Measurements from ENCODE around the gene FOXF2. TPM values are rescaled to one million over a fixed set of nuclear protein-coding genes. Genes with fewer than 3 reads are reported as not detected.
A peak's percentile ranks its signal among the peaks of the same experiment; 100 is the strongest.

Gene FOXF2
- total RNA-seq, 1 donor: 1.1 TPM

GRCh38 chr6:1382883-1383728, 6.3 kb upstream of the FOXF2 start:
- no peaks in the 10 kb centered on the region for H4K20me1 ChIP-seq (ENCODE audit: insufficient read depth, low read length)
- H3K27me3 ChIP-seq (ENCODE audit: insufficient read depth, low read length): peaks cover 81% of the 10 kb centered on the region
- no peaks in the 10 kb centered on the region for H3K36me3 ChIP-seq (ENCODE audit: insufficient read depth, low read length)
- no peak overlapping the region for H3K27ac ChIP-seq (ENCODE audit: low read depth, low read length)
- H3K79me2 ChIP-seq (ENCODE audit: insufficient read depth, low read length): no peaks in the 10 kb centered on the region
- no peaks in the 10 kb centered on the region for H3K4me1 ChIP-seq (ENCODE audit: insufficient read depth, low read length)
- H3K4me2 ChIP-seq (ENCODE audit: insufficient read depth, low read length): no peak overlapping the region
- H2AFZ ChIP-seq (ENCODE audit: low read length): no peak overlapping the region
- H3K4me3 ChIP-seq (ENCODE audit: insufficient read depth, low read length): no peak overlapping the region
- no peaks in the 10 kb centered on the region for H3K9me3 ChIP-seq (ENCODE audit: low read depth, low read length)
- peak; percentile 83 for DNase-seq (ENCODE audit: insufficient read length, low spot score, missing footprints)
- no peak for TF ChIP-seq CTCF (IDR thresholded peaks at IDR 0.05; ENCODE audit: extremely low read depth, low read depth, low read length)

- H3K4me1 ChIP-seq (ENCODE audit: insufficient read depth, low read length): no peaks in the 10 kb centered on the region
- H3K4me2 ChIP-seq (ENCODE audit: insufficient read depth, low read length): no peak overlapping the region
- H4K20me1 ChIP-seq (ENCODE audit: insufficient read depth, low read length): no peaks in the 10 kb centered on the region
- no peak overlapping the region for H3K4me3 ChIP-seq (ENCODE audit: insufficient read depth, low read length)
- TF ChIP-seq CTCF (IDR thresholded peaks at IDR 0.05; ENCODE audit: extremely low read depth, low read depth, low read length): no peak
- H3K27ac ChIP-seq (ENCODE audit: low read depth, low read length): no peak overlapping the region
- no peaks in the 10 kb centered on the region for H3K79me2 ChIP-seq (ENCODE audit: insufficient read depth, low read length)
- DNase-seq (ENCODE audit: insufficient read length, low spot score, missing footprints): peak; percentile 82
- H3K9me3 ChIP-seq (ENCODE audit: low read depth, low read length): no peaks in the 10 kb centered on the region
- no peak overlapping the region for H2AFZ ChIP-seq (ENCODE audit: low read length)
- H3K36me3 ChIP-seq (ENCODE audit: insufficient read depth, low read length): no peaks in the 10 kb centered on the region
- peaks cover 81% of the 10 kb centered on the region for H3K27me3 ChIP-seq (ENCODE audit: insufficient read depth, low read length)
These were observed 5.4 kb upstream of the FOXF2 start for GRCh38 chr6:1383729-1384548.

GRCh38 chr6:1384549-1385128, 4.7 kb upstream of the FOXF2 start:
- H3K79me2 ChIP-seq (ENCODE audit: insufficient read depth, low read length): no peaks in the 10 kb centered on the region
- TF ChIP-seq CTCF (IDR thresholded peaks at IDR 0.05; ENCODE audit: extremely low read depth, low read depth, low read length): no peak
- peak; percentile 83 for DNase-seq (ENCODE audit: insufficient read length, low spot score, missing footprints)
- no peak overlapping the region for H3K4me2 ChIP-seq (ENCODE audit: insufficient read depth, low read length)
- no peaks in the 10 kb centered on the region for H4K20me1 ChIP-seq (ENCODE audit: insufficient read depth, low read length)
- no peaks in the 10 kb centered on the region for H3K36me3 ChIP-seq (ENCODE audit: insufficient read depth, low read length)
- no peaks in the 10 kb centered on the region for H3K4me1 ChIP-seq (ENCODE audit: insufficient read depth, low read length)
- H3K4me3 ChIP-seq (ENCODE audit: insufficient read depth, low read length): no peak overlapping the region
- H3K9me3 ChIP-seq (ENCODE audit: low read depth, low read length): no peaks in the 10 kb centered on the region
- no peak overlapping the region for H2AFZ ChIP-seq (ENCODE audit: low read length)
- no peak overlapping the region for H3K27ac ChIP-seq (ENCODE audit: low read depth, low read length)
- H3K27me3 ChIP-seq (ENCODE audit: insufficient read depth, low read length): peaks cover 74% of the 10 kb centered on the region

Data from osteoblast (primary cell).